PC-9 (cell line): Measurements from ENCODE around the gene LTBP3. TPM values are rescaled to one million over a fixed set of nuclear protein-coding genes. Genes with fewer than 3 reads are reported as not detected.

Experiments
- BruUV-seq: library from RNA; stranded (reverse); fragments of 400-500 nt; replicated peaks from 2 replicates; lab custom pipeline; 2021; lab: Mats Ljungman, UMichigan
- CTCF ChIA-PET: fragments of 300-600 bp; sonication (Branson Sonifier 250); formaldehyde crosslinking; loops from one replicate; lab custom pipeline; 2022; ENCODE audit warnings: antibody characterized with exemption; lab: Charles Lee
- POLR2A ChIA-PET: fragments of 300-600 bp; sonication (Branson Sonifier 250); formaldehyde crosslinking; loops from one replicate; lab custom pipeline; 2022; ENCODE audit warnings: antibody characterized with exemption; ENCODE audit not compliant: unreplicated experiment; lab: Charles Lee
- DNase-seq, 2 experiments: peaks; one replicate each; pipeline versions ENCODE4 v3.0.0 to v3.0.0-alpha.2; 2015 to 2022; ENCODE audit warnings: mixed read lengths in 1 of 2
- H2AFZ ChIP-seq: fragments of 200-600 bp; sonication (generic); 2 replicates; pipeline ENCODE4 v1.8.1; 2017; ENCODE audit warnings: antibody characterized with exemption
- H3F3A ChIP-seq: fragments of 200-600 bp; sonication (generic); 2 replicates; pipeline ENCODE4 v1.8.1; 2017; ENCODE audit warnings: antibody characterized with exemption, mild to moderate bottlenecking, low read depth; ENCODE audit not compliant: insufficient read depth
- H3K27ac ChIP-seq: fragments of 200-600 bp; sonication (generic); 2 replicates; pipeline ENCODE4 v1.6.1; 2016; ENCODE audit warnings: mixed run types
- H3K27me3 ChIP-seq: fragments of 200-600 bp; sonication (generic); 2 replicates; pipeline ENCODE4 v1.6.1; 2016; ENCODE audit warnings: low read depth, mixed run types; ENCODE audit not compliant: insufficient read depth
- H3K36me3 ChIP-seq: fragments of 200-600 bp; sonication (generic); 2 replicates; pipeline ENCODE4 v1.6.1; 2016; ENCODE audit warnings: low read depth, mixed run types
- H3K4me1 ChIP-seq: fragments of 200-600 bp; sonication (generic); replicated peaks from 2 replicates; pipeline ENCODE4 v1.6.1; 2016; ENCODE audit warnings: mixed run types; ENCODE audit not compliant: insufficient read depth
- H3K4me2 ChIP-seq: fragments of 200-600 bp; sonication (generic); 2 replicates; pipeline ENCODE4 v1.6.1; 2017; ENCODE audit warnings: mixed run types
- H3K4me3 ChIP-seq: fragments of 200-600 bp; sonication (generic); 2 replicates; pipeline ENCODE4 v1.6.1; 2016; ENCODE audit warnings: mixed run types
- H3K79me2 ChIP-seq: fragments of 200-600 bp; sonication (generic); 2 replicates; pipeline ENCODE4 v1.6.1; 2017; ENCODE audit warnings: low read depth, mixed run types
- H3K9me2 ChIP-seq: fragments of 200-600 bp; sonication (generic); 2 replicates; pipeline ENCODE4 v1.8.1; 2017; ENCODE audit warnings: mild to moderate bottlenecking; ENCODE audit not compliant: insufficient read depth
- H3K9me3 ChIP-seq: fragments of 200-600 bp; sonication (generic); 2 replicates; pipeline ENCODE4 v1.8.1; 2016; ENCODE audit warnings: low read depth; ENCODE audit not compliant: insufficient read depth
- H4K20me1 ChIP-seq: fragments of 200-600 bp; sonication (generic); 2 replicates; pipeline ENCODE4 v1.8.1; 2017; ENCODE audit not compliant: insufficient read depth
- EZH2 ChIP-seq: fragments of 200-600 bp; sonication (generic); IDR thresholded peaks from 2 replicates; pipeline ENCODE4 v1.8.0; 2017; ENCODE audit warnings: antibody characterized with exemption, low read depth
- intact Hi-C: fragments of 100-400 bp; cut with micrococcal nuclease; formaldehyde crosslinking; loops from one replicate; pipeline ENCODE4 v1.10.0; 2022; ENCODE audit not compliant: unreplicated experiment
- total RNA-seq: library from RNA; stranded (reverse); gene quantifications from 2 replicates; pipeline ENCODE4 v1.2.3, GENCODE V29; 2021
- TF ChIP-seq, protein P1 (sequence below): fragments of 200-600 bp; sonication (generic); conservative IDR thresholded peaks from 2 replicates; pipeline ENCODE4 v1.6.1; 2017; ENCODE audit warnings: mixed run types, antibody characterized with exemption, mild to moderate bottlenecking, moderate library complexity

LTBP3 gene
- total RNA-seq, 1 experiment from 2014 or later: 455 TPM

DNA sequence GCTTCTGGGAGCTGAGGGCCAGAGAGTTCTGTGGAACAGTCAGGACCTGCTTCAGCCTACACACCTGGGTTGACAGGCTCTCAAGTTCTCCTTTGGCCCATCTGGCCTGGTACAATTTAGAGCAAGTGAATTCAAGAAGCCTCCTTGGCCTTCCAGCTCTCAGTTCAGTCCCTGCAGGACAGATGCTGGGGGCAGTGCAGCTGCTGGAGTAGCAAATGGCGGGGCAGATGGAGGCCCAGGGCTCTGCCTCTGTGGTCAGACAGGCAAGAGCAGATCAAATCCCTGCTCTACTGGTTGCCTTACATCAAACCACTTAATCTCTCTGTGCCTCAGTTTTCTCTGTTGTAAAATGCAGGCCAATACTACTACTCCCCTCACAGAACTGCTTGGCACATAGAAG is 46.1 kb upstream of the LTBP3 start:
- Histone ChIP-seq H3K9me3 (no peaks in the 10 kb centered on the region), H3K4me1 (no peaks in the 10 kb centered on the region), H3F3A (peaks cover 8% of the 10 kb centered on the region; the same call in 1 of the 2 replicates), H4K20me1 (peaks cover 1% of the 10 kb centered on the region; the same call in 1 of the 2 replicates), H2AFZ (no peak overlapping the region), H3K27me3 (no peaks in the 10 kb centered on the region), H3K9me2 (no peaks in the 10 kb centered on the region), H3K4me3 (no peak overlapping the region), H3K4me2 (no peak overlapping the region), H3K36me3 (no peaks in the 10 kb centered on the region), H3K27ac (no peak overlapping the region), H3K79me2 (no peaks in the 10 kb centered on the region)
- ChIA-PET POLR2A (interaction anchor here (0.6 kb wide), 1 partner anchor 25 kb away, joined by 12 read pairs; no protein-coding TSS in a partner anchor), CTCF (interaction anchor here (0.6 kb wide), 1 partner anchor 43 kb away, joined by 3 read pairs; no protein-coding TSS in a partner anchor)
- no TSS peak for BruUV-seq
- TF ChIP-seq, protein P1, sequence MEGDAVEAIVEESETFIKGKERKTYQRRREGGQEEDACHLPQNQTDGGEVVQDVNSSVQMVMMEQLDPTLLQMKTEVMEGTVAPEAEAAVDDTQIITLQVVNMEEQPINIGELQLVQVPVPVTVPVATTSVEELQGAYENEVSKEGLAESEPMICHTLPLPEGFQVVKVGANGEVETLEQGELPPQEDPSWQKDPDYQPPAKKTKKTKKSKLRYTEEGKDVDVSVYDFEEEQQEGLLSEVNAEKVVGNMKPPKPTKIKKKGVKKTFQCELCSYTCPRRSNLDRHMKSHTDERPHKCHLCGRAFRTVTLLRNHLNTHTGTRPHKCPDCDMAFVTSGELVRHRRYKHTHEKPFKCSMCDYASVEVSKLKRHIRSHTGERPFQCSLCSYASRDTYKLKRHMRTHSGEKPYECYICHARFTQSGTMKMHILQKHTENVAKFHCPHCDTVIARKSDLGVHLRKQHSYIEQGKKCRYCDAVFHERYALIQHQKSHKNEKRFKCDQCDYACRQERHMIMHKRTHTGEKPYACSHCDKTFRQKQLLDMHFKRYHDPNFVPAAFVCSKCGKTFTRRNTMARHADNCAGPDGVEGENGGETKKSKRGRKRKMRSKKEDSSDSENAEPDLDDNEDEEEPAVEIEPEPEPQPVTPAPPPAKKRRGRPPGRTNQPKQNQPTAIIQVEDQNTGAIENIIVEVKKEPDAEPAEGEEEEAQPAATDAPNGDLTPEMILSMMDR: no peak
- TF ChIP-seq EZH2: no peak
- no peak for DNase-seq
- intact Hi-C loops: no loop called here

GRCh38 chr11:65599955-65600246 is 41.7 kb upstream of the LTBP3 start:
- intact Hi-C loops: no loop called here
- CTCF ChIA-PET: no interaction called here

DNA sequence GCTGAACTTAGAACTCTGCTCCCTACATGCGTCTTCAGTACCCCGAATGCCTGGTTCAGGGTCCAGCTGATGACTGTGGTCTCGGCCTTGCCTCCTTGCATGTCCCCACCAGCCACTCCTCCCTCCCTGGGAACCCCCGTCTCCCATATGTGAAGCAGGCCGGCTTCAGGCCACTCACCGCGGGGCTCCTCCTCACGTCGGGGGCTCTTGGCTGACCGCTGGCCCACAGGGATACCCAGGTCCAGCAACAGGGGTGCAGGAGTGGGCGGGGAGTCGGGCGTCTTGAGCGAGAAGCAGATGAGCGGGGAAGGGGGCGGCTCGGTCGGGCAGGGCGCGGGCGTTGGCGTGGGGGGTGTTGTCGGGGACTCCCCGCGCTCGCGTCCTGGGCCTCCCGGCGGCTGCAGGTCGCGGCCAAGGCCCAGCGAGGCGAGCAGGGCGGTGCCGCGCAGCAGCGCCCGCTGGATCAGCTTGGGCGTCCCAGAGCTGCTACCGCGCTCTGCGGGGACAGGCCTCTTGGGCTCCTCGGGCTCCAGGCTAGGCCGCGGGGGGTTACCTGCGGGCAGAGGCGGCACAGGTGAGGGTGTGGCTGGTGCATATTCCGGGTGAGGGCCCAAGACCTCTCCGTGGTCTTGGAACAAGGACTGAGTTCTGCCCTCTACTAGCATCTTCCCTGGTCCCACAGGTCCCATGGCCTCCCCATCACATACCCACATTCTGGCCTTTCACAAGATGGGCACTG is 41.2 kb upstream of the LTBP3 start:
- H3K36me3 ChIP-seq: no peaks in the 10 kb centered on the region
- intact Hi-C loops: no loop called here
- no peaks in the 10 kb centered on the region for H3K27me3 ChIP-seq
- CTCF ChIA-PET: no interaction called here
- H2AFZ ChIP-seq: no peak overlapping the region
- no peak overlapping the region for H3K4me2 ChIP-seq
- H4K20me1 ChIP-seq: no peaks in the 10 kb centered on the region
- no peak overlapping the region for H3K4me3 ChIP-seq
- H3K27ac ChIP-seq: no peak overlapping the region
- H3F3A ChIP-seq: peaks cover 21% of the 10 kb centered on the region
- H3K9me2 ChIP-seq: no peaks in the 10 kb centered on the region
- BruUV-seq: no TSS peak
- TF ChIP-seq, protein P1: no peak
- TF ChIP-seq EZH2: no peak
- H3K79me2 ChIP-seq: no peaks in the 10 kb centered on the region
- no peaks in the 10 kb centered on the region for H3K9me3 ChIP-seq
- 0 out of 2 replicates have a peak, but pooled peaks cover 7% of the 10 kb centered on the region for H3K4me1 ChIP-seq
- DNase-seq: no peak
- POLR2A ChIA-PET: no interaction called here

More at GRCh38 chr11:65599955-65600246, 41.7 kb upstream of the LTBP3 start:
- H4K20me1 ChIP-seq: no peaks in the 10 kb centered on the region
- no peaks in the 10 kb centered on the region for H3K79me2 ChIP-seq
- H3K9me2 ChIP-seq: no peaks in the 10 kb centered on the region
- H3K4me3 ChIP-seq: no peak overlapping the region
- H3K4me1 ChIP-seq: 0 out of 2 replicates have a peak, but pooled peaks cover 7% of the 10 kb centered on the region
- H3K36me3 ChIP-seq: no peaks in the 10 kb centered on the region
- H3K9me3 ChIP-seq: no peaks in the 10 kb centered on the region
- H3F3A ChIP-seq: peaks cover 17% of the 10 kb centered on the region
- no peak overlapping the region for H3K27ac ChIP-seq
- H2AFZ ChIP-seq: no peak overlapping the region
- TF ChIP-seq, protein P1: no peak
- no peak for TF ChIP-seq EZH2
- BruUV-seq: no TSS peak
- no peak for DNase-seq
- H3K27me3 ChIP-seq: no peaks in the 10 kb centered on the region
- H3K4me2 ChIP-seq: no peak overlapping the region
- POLR2A ChIA-PET: no interaction called here
